ENCODE data around the gene TUBAL3.

Gene TUBAL3

DNA sequence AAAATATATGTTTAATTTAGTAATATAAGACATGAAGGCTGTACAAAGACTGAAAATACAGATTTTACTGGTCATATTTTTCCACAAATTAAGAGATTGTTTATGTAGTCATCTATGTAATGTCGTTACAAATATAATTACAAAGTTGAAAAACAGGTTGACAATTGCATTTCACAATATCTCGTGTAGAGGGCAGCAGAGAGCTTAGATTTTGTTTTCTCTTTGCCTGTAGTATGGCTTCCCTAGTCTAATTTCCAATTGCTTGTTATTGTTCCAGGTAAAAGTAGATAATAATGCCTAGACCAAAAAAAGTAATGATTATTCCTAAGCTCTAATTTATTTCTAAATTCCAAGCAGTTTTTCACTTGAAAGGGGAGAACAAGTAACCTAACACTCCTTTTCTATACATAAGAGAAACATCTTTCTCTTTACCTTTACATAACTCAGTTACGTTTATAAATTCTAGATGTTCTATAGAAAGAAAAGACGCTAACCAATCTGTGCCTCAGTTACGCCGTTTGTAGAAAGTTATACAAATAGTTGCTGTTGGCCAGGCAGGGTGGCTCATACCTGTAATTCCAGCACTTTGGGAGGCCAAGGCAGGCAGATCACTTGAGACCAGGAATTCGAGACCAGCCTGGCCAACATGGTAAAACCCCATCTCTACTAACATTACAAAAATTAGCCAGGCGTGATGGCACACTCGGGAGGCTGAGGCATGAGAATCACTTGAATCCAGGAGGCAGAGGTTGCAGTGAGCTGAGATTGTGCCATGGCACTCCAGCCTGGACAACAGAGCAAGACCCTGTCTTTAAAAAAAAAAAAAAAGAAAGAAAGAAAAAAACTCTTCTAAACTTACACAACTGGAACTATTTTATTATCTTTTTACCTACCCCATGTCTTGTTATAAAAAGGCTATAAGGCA lies 37.7 kb upstream of the TUBAL3 start:
- H3K9me3 Mint-ChIP-seq: no peaks in the 10 kb centered on the region
- no peak overlapping the region for H3K27ac Mint-ChIP-seq
- no peak overlapping the region for H3K4me3 Mint-ChIP-seq
- H3K36me3 Mint-ChIP-seq (ENCODE audit: low read depth): no peaks in the 10 kb centered on the region
- H3K27me3 Mint-ChIP-seq: no peaks in the 10 kb centered on the region
- intact Hi-C loops (cut with micrococcal nuclease): loop anchor here (1.0 kb wide), 1 partner anchor 181 kb away; no protein-coding TSS in a partner anchor
- H3K4me1 Mint-ChIP-seq (ENCODE audit: low read depth): peaks cover 9% of the 10 kb centered on the region

DNA sequence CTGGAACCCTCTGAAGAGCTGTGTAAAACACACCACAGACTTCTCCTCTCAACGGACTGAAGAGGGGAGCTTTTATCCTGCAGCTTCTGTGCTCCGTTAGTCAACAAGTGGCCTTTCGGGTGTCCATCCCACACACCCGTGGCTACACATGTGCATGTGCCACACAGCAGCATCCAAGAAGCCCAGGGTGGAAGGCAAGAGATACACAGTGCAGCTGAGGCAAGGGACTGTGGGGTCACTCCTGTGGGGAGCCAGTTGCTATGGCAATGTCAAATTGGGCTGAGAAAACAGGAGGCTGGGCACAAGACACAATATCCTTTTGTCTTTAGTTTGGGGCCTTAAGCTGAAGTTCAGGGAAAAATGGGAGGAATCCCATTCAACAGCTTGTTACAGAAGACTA lies 36.5 kb upstream of the TUBAL3 start:
- H3K4me3 Mint-ChIP-seq: no peak overlapping the region
- no peaks in the 10 kb centered on the region for H3K27me3 Mint-ChIP-seq
- no peaks in the 10 kb centered on the region for H3K9me3 Mint-ChIP-seq
- intact Hi-C loops (cut with micrococcal nuclease): no loop called here
- peaks cover 9% of the 10 kb centered on the region for H3K4me1 Mint-ChIP-seq (ENCODE audit: low read depth)
- no peak overlapping the region for H3K27ac Mint-ChIP-seq
- no peaks in the 10 kb centered on the region for H3K36me3 Mint-ChIP-seq (ENCODE audit: low read depth)

DNA sequence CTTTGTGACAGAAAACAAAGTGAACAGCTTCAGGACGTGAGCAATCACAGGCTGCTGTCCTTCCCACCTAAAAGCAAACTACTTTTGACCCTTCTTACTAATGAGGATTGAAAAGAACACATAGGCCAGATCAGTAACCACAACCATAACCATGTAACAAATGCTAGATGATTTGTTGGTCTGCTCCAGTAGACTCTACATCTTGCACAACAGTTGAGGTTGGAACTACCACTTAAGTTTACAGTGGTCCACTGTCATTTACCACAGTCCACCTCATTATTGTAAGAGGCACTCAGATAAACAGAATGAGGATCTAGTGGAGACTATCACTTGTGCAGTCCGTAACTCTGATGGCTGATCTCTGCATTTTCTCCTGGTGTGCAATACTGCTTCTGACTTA lies 35.6 kb upstream of the TUBAL3 start:
- Mint-ChIP-seq H3K36me3 (ENCODE audit: low read depth) (no peaks in the 10 kb centered on the region), H3K4me1 (ENCODE audit: low read depth) (peaks cover 9% of the 10 kb centered on the region), H3K27ac (no peak overlapping the region), H3K4me3 (no peak overlapping the region), H3K27me3 (no peaks in the 10 kb centered on the region), H3K9me3 (no peaks in the 10 kb centered on the region)
- intact Hi-C loops (cut with micrococcal nuclease): no loop called here

DNA sequence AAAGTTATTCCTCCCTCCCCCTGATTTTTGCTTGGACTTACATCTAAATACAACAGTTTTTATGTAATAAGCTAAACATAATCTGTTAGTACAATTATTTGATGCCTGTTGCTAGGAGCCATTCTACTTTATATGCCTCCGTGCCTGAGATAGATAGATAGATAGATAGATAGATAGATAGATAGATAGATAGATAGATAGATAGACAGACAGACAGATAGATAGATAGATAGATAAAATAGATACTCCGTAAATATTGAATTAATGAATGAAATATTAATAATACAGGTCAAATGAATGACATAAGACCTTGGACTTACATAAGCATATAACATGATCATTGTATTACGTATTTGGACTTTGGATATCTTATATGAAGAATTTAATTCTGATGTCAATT lies 30.7 kb upstream of the TUBAL3 start:
- Mint-ChIP-seq H3K4me3 (no peak overlapping the region), H3K4me1 (ENCODE audit: low read depth) (peaks cover 7% of the 10 kb centered on the region), H3K36me3 (ENCODE audit: low read depth) (no peaks in the 10 kb centered on the region), H3K27ac (no peak overlapping the region), H3K9me3 (no peaks in the 10 kb centered on the region), H3K27me3 (no peaks in the 10 kb centered on the region)
- intact Hi-C loops (cut with micrococcal nuclease): loop anchor here (2.0 kb wide), 1 partner anchor 621 kb away; no protein-coding TSS in a partner anchor

DNA sequence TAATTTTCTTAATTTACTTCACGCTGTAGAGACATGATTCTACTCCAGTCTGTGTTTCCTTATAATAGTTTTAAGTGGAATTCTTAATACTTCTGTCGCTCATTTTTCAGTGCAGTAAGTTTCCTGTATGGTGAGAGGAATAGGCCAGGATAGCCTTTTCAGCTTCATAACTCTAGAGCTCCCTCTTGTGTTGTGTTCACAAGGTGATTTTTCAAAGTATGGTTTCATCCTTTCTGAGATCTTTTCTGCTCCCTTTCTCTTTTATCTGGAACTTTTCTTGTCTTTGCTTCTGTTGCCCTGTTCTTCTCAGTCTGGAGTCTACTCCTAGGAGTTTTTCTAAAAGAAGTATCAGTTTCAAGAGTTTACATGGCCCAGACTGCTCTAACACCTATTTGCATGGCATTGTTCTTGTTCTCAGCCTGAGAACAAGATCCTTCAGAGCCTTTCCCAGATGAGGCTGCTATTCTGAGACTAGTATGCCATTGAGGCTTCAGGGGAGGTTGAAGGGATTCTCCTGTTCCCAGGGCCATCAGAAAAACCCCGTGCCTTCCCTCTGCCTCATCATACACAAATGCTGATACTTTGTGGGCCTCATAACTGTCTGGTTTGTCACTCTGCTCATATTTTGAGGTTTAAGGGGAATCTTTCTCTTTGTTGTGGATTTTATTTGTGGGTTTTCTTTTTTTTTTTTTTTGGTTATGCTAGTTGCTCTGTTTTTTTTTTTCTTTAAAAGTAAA lies 29.6 kb upstream of the TUBAL3 start:
- intact Hi-C loops (cut with micrococcal nuclease): loop anchor here (1.0 to 5.0 kb wide), 3 partner anchors 342 to 619 kb away; partner anchors contain the start of gene AKR1C3
- Mint-ChIP-seq H3K9me3 (no peaks in the 10 kb centered on the region), H3K27me3 (no peaks in the 10 kb centered on the region), H3K27ac (no peak overlapping the region), H3K4me3 (no peak overlapping the region), H3K4me1 (ENCODE audit: low read depth) (peaks cover 7% of the 10 kb centered on the region), H3K36me3 (ENCODE audit: low read depth) (no peaks in the 10 kb centered on the region)

DNA sequence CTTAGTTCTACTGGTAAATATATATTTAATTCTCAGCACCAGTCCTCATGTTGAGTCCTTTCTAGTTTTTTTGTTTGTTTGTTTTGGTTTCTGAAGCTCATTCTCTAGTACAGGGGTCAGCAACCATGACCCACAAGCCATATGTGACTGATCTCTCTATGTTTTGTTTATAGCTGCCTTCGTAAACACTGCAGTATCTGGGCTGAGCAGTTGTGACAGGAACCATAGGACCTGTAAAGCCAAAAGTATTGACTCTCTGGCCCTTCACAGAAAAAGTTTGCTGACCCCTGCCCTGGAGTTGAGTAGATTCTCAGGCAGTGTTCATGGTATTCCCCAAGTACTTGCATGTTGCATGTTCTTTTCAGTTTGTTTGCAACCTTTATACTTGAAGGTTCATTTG lies 28.6 kb upstream of the TUBAL3 start:
- no peak overlapping the region for H3K4me3 Mint-ChIP-seq
- H3K27me3 Mint-ChIP-seq: no peaks in the 10 kb centered on the region
- H3K27ac Mint-ChIP-seq: no peak overlapping the region
- intact Hi-C loops (cut with micrococcal nuclease): loop anchor here (5.0 kb wide), 1 partner anchor 341 kb away; the partner anchor contains the start of gene AKR1C3
- H3K9me3 Mint-ChIP-seq: no peaks in the 10 kb centered on the region
- H3K4me1 Mint-ChIP-seq (ENCODE audit: low read depth): peaks cover 7% of the 10 kb centered on the region
- no peaks in the 10 kb centered on the region for H3K36me3 Mint-ChIP-seq (ENCODE audit: low read depth)

DNA sequence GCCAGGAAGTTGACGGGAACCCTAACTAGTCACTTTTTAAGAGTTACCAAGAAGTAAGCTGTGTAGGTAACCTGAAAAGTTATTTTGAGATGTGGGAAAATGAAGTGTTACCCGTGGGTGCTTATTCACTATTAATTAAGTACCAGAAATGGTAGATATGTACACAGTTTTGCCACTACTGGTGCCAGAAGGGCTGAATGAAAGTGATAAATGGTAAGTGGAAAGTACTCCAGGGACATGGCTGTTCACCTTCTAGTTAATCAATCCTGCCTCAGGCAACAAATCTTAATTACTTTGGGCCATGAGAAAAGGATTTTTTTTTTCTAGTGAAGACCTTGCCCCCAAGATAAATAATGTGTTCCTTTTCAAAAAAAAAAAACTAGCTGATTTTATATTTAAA lies 23.5 kb upstream of the TUBAL3 start:
- H3K4me1 Mint-ChIP-seq (ENCODE audit: low read depth): peaks cover 16% of the 10 kb centered on the region
- H3K36me3 Mint-ChIP-seq (ENCODE audit: low read depth): no peaks in the 10 kb centered on the region
- H3K27me3 Mint-ChIP-seq: no peaks in the 10 kb centered on the region
- intact Hi-C loops (cut with micrococcal nuclease): no loop called here
- no peak overlapping the region for H3K4me3 Mint-ChIP-seq
- no peaks in the 10 kb centered on the region for H3K9me3 Mint-ChIP-seq
- no peak overlapping the region for H3K27ac Mint-ChIP-seq

DNA sequence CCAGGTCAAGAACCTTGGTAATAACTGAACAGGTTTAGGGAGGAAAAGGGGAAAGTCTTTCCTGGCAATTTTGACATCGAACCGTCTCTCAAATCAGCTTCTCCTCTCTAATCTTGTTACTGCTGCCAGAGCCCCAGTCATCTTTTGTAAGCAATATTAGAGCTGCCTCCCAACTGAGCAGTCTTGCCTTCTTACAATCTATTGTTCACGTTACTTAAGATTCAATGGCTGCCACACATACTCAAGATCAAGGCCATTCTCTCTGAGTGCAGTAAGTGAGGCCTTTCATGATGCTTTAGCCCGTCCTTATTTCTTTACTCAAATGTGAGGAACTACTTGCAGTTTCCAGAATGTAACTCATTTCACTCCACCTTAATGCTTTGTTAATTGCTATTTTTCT lies 20.1 kb upstream of the TUBAL3 start:
- H3K9me3 Mint-ChIP-seq: peaks cover 6% of the 10 kb centered on the region
- H3K27ac Mint-ChIP-seq: no peak overlapping the region
- H3K4me3 Mint-ChIP-seq: no peak overlapping the region
- peaks cover 16% of the 10 kb centered on the region for H3K4me1 Mint-ChIP-seq (ENCODE audit: low read depth)
- intact Hi-C loops (cut with micrococcal nuclease): no loop called here
- H3K36me3 Mint-ChIP-seq (ENCODE audit: low read depth): no peaks in the 10 kb centered on the region
- no peaks in the 10 kb centered on the region for H3K27me3 Mint-ChIP-seq

DNA sequence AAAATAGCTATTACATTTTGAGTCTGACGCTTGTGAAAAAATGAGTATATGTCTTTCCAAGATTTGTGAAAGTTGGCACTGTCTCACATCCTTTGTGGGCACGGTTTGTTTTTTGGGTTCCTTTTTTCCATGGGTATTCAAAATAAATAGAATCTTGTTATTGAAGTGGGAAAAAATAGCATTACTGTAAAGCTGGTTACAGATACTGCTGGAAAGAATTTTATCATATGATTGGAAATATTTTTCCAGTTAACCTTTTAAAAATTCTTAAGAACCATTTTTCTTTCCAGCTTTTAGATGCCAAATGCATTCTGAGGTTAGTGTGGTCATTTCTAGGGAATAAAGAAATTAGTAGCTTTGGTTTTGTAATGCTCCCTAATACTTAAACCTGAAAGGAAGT lies 19.1 kb upstream of the TUBAL3 start:
- Mint-ChIP-seq H3K27ac (no peak overlapping the region), H3K4me3 (no peak overlapping the region), H3K36me3 (ENCODE audit: low read depth) (peaks cover 8% of the 10 kb centered on the region), H3K27me3 (no peaks in the 10 kb centered on the region), H3K4me1 (ENCODE audit: low read depth) (peaks cover 16% of the 10 kb centered on the region), H3K9me3 (peaks cover 16% of the 10 kb centered on the region)
- intact Hi-C loops (cut with micrococcal nuclease): no loop called here

DNA sequence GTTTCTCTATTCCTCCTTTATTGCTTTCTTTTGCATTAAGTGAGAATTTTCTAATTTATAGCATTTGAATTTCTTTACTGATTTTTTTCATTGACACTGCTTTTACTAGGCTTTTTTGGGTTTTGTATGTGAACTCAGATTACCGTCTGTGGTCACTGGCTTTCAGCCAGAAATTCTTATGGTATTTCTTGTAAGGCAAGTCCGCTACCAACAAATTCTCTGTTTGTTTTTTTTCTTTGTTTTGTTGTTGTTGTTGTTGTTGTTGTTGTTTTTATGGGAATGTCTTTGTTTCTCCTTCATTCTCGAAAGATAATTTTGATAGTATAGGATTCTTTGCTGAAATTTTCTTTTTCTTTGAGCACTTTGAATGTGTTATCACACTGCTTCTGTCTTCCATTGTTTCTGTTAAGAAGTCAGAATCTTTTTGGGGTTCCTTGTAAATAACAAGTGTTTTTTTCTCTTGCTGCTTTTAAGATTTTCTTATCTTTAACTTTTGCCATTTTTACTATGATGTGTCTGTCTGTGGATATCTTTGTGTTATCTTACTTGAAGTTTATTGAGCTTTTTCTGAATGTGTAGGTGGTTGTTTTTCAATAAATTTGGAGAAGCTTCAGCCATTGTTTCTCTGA lies 15.0 kb upstream of the TUBAL3 start:
- Mint-ChIP-seq H3K4me1 (ENCODE audit: low read depth) (peaks cover under 1% of the 10 kb centered on the region), H3K9me3 (peaks cover 26% of the 10 kb centered on the region), H3K27ac (no peak overlapping the region), H3K36me3 (ENCODE audit: low read depth) (peaks cover 8% of the 10 kb centered on the region), H3K27me3 (no peaks in the 10 kb centered on the region), H3K4me3 (no peak overlapping the region)
- intact Hi-C loops (cut with micrococcal nuclease): loop anchor here (10.0 kb wide), 1 partner anchor 595 kb away; the partner anchor contains the start of gene AKR1E2

DNA sequence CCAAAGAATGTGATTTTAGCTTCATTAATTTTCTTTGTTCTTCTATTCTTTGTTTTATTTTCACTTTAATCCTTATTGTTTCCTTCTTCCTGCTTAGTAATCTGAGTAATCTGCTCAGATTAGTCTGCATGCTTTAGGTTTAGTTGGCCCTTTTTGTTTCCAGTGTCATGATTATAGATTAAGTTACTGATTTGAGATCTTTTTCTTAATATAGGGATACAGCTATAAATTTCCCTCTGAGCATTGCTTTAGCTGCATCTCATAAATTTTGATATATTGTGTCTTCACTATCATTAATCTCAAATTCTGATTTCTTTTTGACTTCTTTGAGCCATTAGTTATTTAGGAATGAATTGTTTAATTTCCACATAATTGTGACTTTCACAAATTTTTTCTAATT lies 14.0 kb upstream of the TUBAL3 start:
- Mint-ChIP-seq H3K4me3 (no peak overlapping the region), H3K36me3 (ENCODE audit: low read depth) (peaks cover 8% of the 10 kb centered on the region)

DNA sequence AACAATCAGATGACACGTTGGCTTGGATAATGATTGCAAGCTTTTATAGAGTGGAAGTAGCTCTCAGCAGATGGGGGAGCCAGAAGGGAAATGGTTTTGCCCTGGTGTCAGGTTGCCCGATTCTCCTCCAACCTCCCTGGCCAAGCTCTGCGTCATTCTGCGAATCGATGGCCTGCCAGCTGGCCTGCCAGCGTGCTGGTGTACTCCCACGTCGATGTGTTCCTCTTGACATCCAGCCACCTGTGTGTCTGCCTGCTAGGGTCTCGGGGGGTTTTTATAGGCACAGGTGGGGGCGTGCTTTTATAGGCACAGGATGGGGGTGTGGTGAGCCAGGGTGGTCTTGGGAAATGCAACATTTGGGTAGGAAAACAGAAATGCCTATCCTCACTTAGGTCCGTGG lies 12.4 kb upstream of the TUBAL3 start:
- Mint-ChIP-seq H3K27ac (no peak overlapping the region), H3K36me3 (ENCODE audit: low read depth) (peaks cover 8% of the 10 kb centered on the region), H3K4me1 (ENCODE audit: low read depth) (no peaks in the 10 kb centered on the region), H3K9me3 (peaks cover 26% of the 10 kb centered on the region), H3K4me3 (no peak overlapping the region), H3K27me3 (no peaks in the 10 kb centered on the region)
- intact Hi-C loops (cut with micrococcal nuclease): loop anchor here (10.0 kb wide), 1 partner anchor 592 kb away; the partner anchor contains the start of gene AKR1E2

More for the DNA sequence above, 14.0 kb upstream of the TUBAL3 start:
- Mint-ChIP-seq H3K9me3 (peaks cover 26% of the 10 kb centered on the region), H3K4me1 (ENCODE audit: low read depth) (no peaks in the 10 kb centered on the region), H3K27ac (no peak overlapping the region), H3K27me3 (no peaks in the 10 kb centered on the region)
- intact Hi-C loops (cut with micrococcal nuclease): loop anchor here (10.0 kb wide), 1 partner anchor 594 kb away; the partner anchor contains the start of gene AKR1E2

DNA sequence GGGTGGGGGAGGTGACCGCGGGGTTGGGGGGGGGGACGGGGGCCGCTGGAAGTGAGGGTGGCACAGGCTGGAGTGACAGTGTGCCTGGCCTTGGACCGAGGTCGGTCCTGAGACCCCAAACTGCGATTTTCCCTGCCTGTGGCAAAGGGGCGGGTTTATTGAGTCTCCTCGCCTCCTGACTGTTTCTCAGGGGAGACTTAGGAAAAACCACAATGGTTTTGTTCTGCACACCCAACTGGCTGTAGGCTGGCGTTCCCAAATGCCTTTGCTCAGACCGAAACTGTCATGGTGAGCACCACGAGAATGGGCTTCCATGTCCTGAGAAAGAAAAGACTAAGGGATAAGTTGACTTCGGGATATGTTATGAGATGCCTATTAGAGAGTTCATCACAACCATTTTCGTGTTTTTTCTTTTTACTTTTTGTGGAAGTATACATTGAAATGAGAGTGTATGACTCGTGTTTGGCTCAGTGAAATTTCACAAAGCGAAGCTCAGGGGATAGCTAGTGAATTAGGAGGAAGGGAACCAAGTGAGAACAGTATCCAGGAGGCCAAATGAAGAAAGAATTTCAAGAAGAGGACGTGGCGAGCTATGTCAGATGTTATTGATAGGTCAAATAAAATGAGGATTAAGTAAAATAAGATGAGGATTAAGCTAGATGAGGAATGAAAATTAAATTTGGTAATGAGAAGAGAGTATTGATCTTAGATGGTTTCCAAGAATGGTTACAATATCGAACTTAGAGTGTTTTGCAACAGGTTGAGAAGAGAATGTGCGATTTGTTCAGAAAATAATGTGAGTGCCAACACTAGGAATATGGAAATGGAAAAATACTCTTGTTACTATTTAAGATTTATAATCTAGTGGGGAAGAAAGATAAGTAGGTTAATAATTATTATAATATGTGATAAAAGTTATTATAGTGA lies 8.6 kb upstream of the TUBAL3 start:
- H3K9me3 Mint-ChIP-seq: peaks cover 12% of the 10 kb centered on the region
- no peaks in the 10 kb centered on the region for H3K4me1 Mint-ChIP-seq (ENCODE audit: low read depth)
- H3K27ac Mint-ChIP-seq: no peak overlapping the region
- intact Hi-C loops (cut with micrococcal nuclease): loop anchor here (10.0 kb wide), 1 partner anchor 588 kb away; the partner anchor contains the start of gene AKR1E2
- H3K27me3 Mint-ChIP-seq: peaks cover 8% of the 10 kb centered on the region
- no peak overlapping the region for H3K4me3 Mint-ChIP-seq
- H3K36me3 Mint-ChIP-seq (ENCODE audit: low read depth): no peaks in the 10 kb centered on the region
